GM18499 (cell line): Measurements from ENCODE around the gene TMEM253.

Experiments used
- ATAC-seq: cut with Tn5 transposase; IDR thresholded peaks from one replicate; pipeline ENCODE4 v1.9.1; 2021; ENCODE audit warnings: moderate number of reproducible peaks; ENCODE audit not compliant: insufficient read depth, unreplicated experiment

Gene TMEM253

GRCh38 chr14:21089271-21089670, 11.6 kb upstream of the TMEM253 start:
- ATAC-seq = no peak

DNA sequence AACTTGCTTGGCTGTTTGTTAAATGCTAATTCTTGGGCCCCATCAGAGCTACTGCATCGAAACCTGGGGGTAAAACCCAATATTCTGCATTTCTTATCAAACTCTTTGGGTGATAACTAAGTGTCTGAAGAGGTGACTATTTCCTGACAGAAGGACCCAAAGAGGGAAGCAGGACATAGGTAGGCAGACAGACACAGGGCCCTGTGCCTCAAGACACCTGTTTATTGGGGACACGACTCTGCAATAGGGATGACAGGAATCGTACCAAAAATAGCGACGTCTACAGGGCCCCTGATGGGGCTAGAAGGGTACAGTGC, 11.0 kb upstream of the TMEM253 start:
- no peak for ATAC-seq

GRCh38 chr14:21090194-21090939, 10.5 kb upstream of the TMEM253 start:
- no peak for ATAC-seq

GRCh38 chr14:21090940-21091663, 9.8 kb upstream of the TMEM253 start:
- ATAC-seq = no peak

DNA sequence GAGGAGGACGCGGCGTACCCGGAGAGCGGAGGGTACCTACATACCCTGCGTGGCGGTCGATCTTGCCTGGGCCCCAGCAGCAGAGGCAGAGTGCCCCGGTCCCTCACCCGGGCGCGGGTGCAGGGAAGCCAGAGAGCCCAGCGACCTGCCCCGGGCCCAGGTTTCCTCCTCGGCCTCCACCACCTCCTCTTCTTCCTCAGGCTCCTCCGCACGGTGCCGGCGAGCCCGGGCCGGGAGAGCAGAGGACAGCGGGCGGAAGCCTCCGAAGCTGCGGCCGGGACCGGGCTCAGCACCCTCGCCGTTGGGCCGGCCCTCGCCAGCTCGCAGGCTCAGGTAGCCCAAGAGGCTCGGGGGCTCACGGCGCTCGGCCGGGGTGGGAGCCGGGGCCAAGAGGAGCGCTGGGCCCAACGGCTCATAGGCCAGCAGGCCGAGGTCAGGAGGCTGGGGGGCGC, 9.0 kb upstream of the TMEM253 start:
- ATAC-seq = no peak

- ATAC-seq = no peak
Measured at GRCh38 chr14:21092273-21093011, 8.4 kb upstream of the TMEM253 start.

GRCh38 chr14:21093018-21093417, 7.8 kb upstream of the TMEM253 start:
- ATAC-seq = no peak

DNA sequence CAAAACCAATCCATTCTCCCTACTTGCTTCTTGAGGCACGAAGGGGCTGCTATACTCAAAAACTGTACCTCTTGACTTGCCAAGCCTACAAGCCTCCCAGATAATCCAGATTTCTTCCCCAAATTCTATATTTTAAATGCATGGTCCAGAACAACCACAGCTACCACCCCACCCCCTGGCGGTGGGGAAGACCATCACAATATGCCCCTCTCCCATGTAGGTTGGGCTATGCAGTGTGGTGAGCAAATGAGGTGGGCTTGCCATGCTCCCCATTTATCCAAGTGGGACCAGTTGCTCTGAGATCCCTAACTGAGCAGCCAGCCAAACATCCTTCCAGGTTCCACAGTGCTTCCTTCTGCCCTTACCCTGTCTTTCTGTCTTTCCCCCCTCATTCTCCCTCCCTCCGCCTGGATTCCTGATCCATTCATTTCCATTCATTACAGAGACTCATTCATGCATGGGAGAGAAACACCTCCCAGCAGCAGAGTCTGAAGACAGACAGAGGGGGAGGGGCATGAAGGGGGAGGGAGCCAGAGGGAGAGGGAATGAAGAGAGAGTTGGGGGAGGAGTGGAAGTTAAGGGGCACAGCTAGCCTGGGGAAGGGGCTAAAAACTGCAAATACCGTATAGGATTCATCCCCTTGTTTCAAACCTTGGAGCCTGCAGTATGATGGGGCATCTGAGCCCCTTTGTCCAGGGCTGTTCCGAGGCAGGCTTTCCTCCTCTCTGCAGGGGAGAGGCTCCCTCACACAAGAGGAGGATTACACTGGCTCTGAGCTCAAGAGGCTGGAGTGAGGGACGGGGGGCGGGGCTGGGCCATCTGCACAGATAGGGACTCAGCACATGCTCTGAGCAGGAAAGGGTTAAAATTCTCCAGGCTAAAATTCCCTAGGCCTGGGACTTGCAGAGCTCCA, 6.8 kb upstream of the TMEM253 start:
- no peak for ATAC-seq

DNA sequence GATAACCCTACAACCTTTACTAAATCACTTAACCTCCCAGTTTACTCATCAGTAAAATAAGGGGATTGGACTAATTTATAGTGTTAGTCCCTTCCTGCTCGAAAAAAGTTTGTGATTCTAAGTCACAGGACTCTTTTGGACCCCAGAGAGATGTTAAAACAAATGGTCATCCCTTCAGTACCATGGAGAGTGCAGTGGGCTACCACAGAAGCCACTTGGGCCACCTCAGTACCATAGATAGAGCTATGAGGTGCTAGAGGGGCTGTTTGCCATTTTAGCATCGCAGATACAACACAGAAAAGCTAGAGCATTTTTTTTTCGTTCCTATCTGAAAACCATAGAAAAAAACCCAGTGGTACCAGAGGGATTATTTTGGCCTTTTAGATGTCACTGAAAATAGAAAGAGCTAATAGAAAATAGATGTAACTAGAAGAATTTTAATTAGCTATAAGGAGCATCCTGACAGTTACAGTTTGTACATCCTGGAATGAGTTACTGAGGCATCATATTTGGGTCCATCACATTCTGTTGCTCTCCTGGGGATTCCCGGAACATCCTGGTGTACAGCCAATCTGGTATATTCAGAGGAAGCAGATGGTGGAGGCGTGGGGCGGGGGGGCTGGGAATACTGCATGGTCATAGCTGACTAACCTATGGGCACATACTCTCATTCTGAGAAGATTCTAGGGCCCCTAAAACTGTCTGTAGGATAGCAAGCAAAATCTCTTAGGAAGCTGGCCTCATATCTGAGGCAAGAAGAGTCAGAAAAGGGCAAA, 5.2 kb upstream of the TMEM253 start:
- ATAC-seq = no peak

DNA sequence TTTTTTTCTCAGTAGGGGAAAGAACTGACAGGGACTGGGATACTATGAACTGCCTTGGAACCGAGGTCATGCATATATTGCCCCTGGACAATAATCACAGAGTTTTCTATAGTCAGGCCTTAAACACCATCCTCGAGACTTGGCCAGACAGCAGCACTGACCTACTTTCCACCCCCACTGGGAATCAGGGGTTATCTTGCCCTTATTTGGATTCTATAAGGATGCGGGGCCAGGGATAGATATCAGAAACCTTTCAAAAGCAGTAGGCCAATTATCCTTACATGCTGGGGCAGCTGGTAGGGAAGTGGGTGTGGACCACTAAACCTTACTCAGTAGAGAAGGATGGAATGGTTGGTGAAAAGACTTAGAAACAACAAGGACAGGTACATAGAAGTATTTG, 4.4 kb upstream of the TMEM253 start:
- no peak for ATAC-seq

DNA sequence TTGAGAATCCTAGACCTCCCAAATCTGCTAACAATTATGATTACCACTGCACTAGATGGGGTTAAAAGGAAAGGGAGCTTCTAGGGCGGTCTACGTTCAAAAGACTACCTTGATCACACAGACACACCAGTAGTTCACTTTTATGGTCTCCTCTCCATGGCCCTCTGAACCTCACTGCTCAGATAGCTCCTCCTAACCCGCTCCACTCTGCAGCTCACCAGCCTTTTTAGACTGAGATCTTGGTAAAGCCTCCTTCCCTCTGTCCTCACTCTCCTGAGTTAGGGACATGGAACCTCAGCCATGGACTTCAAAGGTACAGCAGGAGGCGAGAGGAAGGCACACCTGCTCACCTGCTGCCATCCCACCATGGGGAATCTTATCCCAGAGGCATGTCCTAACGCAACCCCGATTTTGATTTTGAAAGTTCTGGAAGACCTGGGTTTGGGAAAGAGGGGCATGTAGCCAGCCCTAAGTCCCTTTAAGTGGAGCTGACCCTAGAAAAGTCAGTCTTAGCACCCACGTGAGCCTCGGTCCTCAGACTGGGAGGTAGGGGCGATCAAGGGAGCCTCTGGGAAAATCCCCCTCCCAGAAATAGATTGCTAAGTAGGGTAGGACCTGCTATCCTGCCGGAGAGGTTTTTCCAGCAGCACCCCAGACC, 3.8 kb upstream of the TMEM253 start:
- ATAC-seq = no peak

GRCh38 chr14:21097636-21098075, 3.2 kb upstream of the TMEM253 start:
- no peak for ATAC-seq

- no peak for ATAC-seq
Measured at GRCh38 chr14:21098076-21098891, 2.6 kb upstream of the TMEM253 start, which contains the start of gene ZNF219. Gene ZNF219, minus strand, starts transcription at chr14:21098655. Its CDS starts 5,064 bp downstream, at chr14:21093591.

DNA sequence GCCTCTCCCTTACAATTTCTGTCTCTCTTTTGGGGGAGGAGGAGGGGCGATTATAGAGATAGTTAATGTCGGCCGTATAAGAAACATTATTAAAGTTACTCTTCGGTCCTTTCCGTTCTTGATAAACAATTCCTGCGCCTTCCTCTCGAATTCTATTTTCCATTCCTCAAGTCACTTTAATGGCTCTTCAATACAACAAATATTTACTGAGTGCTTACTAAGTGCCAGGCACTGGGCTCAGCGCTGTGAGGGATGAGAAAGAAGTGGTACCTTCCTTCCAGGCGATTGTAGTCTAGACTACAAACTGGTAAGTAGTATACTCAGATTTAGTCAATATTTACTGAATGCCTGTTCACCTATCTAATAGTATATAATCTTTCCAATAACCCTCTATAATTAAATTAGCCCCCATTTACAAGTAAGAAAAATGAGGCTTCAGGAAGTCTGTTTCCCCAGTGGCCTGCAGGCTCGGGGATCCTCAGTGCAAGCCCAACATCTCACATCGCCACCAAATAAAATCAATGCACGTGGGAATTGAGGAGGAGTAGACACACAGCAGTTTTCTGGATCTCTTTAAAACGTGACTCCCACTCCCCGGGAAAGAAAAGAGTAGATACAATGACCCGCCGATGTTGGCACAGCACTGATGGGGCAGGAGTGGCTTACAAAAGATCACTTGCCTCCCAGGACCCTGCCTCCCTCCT, 1.8 kb upstream of the TMEM253 start:
- no peak for ATAC-seq

- ATAC-seq = no peak
Measured at GRCh38 chr14:21099596-21099985, 1.3 kb upstream of the TMEM253 start.

GRCh38 chr14:21101802-21102413, 1.0 kb downstream of the TMEM253 start:
- no peak for ATAC-seq
